SK-N-MC (cell line): ENCODE results near the gene CDKN2AIP.

Source experiments
- EZH2 ChIP-seq: fragments of 200-600 bp; sonication (generic); IDR thresholded peaks from one replicate; pipeline ENCODE4 v1.6.1; 2017; ENCODE audit warnings: antibody characterized with exemption
- POLR2AphosphoS5 ChIP-seq: IDR thresholded peaks from 2 replicates; pipeline ENCODE4 v1.6.1; 2012; ENCODE audit warnings: mild to moderate bottlenecking, low read depth, low read length, borderline replicate concordance

DNA sequence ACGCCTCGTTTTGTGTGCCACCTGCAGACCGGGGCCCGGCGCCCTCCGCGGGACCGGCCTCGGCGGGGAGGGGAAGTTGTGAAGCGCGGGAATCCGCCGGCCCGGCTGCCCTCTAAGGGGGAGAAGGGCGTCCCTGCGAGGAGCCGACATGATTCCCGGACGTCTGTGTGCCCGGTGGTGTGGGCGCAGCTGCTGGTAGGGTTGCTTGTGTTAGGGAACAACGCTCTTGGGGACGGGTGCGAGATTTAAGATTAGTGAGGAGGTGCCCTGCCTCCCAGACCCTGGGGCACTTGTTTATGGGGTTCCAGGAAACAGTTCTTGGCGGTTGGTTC is 627 bp downstream of the CDKN2AIP start:
- TF ChIP-seq EZH2, result no peak
- no peak for TF ChIP-seq POLR2AphosphoS5
